BLaER1 (cell line): Measurements from ENCODE around the gene MMRN2.
"Not testable (repeated sequence)": the region's sequence is repeated elsewhere in the genome, so short reads cannot be mapped to it uniquely, and the experiment has no call there.

Experiments used
- H3K27ac ChIP-seq: shearing (Covaris generic); formaldehyde crosslinking; 2 replicates; pipeline ENCODE4 v1.8.1; 2022
- H3K27me3 ChIP-seq: shearing (Covaris generic); formaldehyde crosslinking; 2 replicates; pipeline ENCODE4 v1.8.1; 2022
- H3K36me3 ChIP-seq: shearing (Covaris generic); formaldehyde crosslinking; 2 replicates; pipeline ENCODE4 v1.8.1; 2022
- H3K4me1 ChIP-seq: shearing (Covaris generic); formaldehyde crosslinking; 2 replicates; pipeline ENCODE4 v1.8.1; 2022
- H3K4me2 ChIP-seq: shearing (Covaris generic); formaldehyde crosslinking; 2 replicates; pipeline ENCODE4 v1.8.1; 2022
- H3K4me3 ChIP-seq: shearing (Covaris generic); formaldehyde crosslinking; 2 replicates; pipeline ENCODE4 v1.8.1; 2022
- H3K9ac ChIP-seq: shearing (Covaris generic); formaldehyde crosslinking; 2 replicates; pipeline ENCODE4 v1.8.1; 2022
- H3K9me3 ChIP-seq: shearing (Covaris generic); formaldehyde crosslinking; 2 replicates; pipeline ENCODE4 v1.8.1; 2022
- H4K20me1 ChIP-seq: shearing (Covaris generic); formaldehyde crosslinking; 2 replicates; pipeline ENCODE4 v1.8.1; 2022
- Cebpa-rat ChIP-seq: shearing (Covaris generic); IDR thresholded peaks from 2 replicates; pipeline ENCODE4 v1.8.1; 2022

MMRN2 gene

GRCh38 chr10:86941426-86941825, 16.0 kb downstream of the MMRN2 start:
- Histone ChIP-seq H3K36me3 (no peaks in the 10 kb centered on the region), H3K9ac (no peak overlapping the region), H3K4me1 (no peaks in the 10 kb centered on the region), H3K27me3 (no peaks in the 10 kb centered on the region), H3K4me3 (no peak overlapping the region), H3K9me3 (0 out of 2 replicates have a peak, but pooled peaks cover 5% of the 10 kb centered on the region), H3K4me2 (no peak overlapping the region), H3K27ac (no peak overlapping the region), H4K20me1 (no peaks in the 10 kb centered on the region)
- no peak for TF ChIP-seq Cebpa-rat

GRCh38 chr10:86940677-86941076, 16.7 kb downstream of the MMRN2 start:
- no peak overlapping the region for H3K27ac ChIP-seq
- no peaks in the 10 kb centered on the region for H3K27me3 ChIP-seq
- no peaks in the 10 kb centered on the region for H4K20me1 ChIP-seq
- H3K4me3 ChIP-seq: no peak overlapping the region
- H3K36me3 ChIP-seq: no peaks in the 10 kb centered on the region
- H3K4me1 ChIP-seq: no peaks in the 10 kb centered on the region
- no peak overlapping the region for H3K4me2 ChIP-seq
- TF ChIP-seq Cebpa-rat: no peak
- H3K9ac ChIP-seq: no peak overlapping the region
- 0 out of 2 replicates have a peak, but pooled peaks cover 5% of the 10 kb centered on the region for H3K9me3 ChIP-seq

- H3K27me3 ChIP-seq, H3K36me3 ChIP-seq, H3K4me1 ChIP-seq, H4K20me1 ChIP-seq, H3K4me2 ChIP-seq, H3K9ac ChIP-seq, H3K9me3 ChIP-seq, H3K4me3 ChIP-seq, H3K27ac ChIP-seq: not testable (repeated sequence)
Observed at GRCh38 chr10:86940076-86940475, 17.3 kb downstream of the MMRN2 start.

GRCh38 chr10:86938260-86938659, 19.2 kb downstream of the MMRN2 start:
- Histone ChIP-seq H3K36me3 (no peaks in the 10 kb centered on the region), H3K4me2 (no peak overlapping the region), H3K9ac (no peak overlapping the region), H3K4me1 (no peaks in the 10 kb centered on the region), H3K27ac (no peak overlapping the region), H3K9me3 (0 out of 2 replicates have a peak, but pooled peaks cover 5% of the 10 kb centered on the region), H3K27me3 (no peaks in the 10 kb centered on the region), H4K20me1 (no peaks in the 10 kb centered on the region), H3K4me3 (no peak overlapping the region)
- TF ChIP-seq Cebpa-rat: no peak

- Histone ChIP-seq H3K4me1 (no peaks in the 10 kb centered on the region), H3K4me2 (no peak overlapping the region), H4K20me1 (no peaks in the 10 kb centered on the region), H3K9ac (no peak overlapping the region), H3K4me3 (no peak overlapping the region), H3K9me3 (0 out of 2 replicates have a peak, but pooled peaks cover under 1% of the 10 kb centered on the region), H3K27me3 (no peaks in the 10 kb centered on the region), H3K27ac (no peak overlapping the region), H3K36me3 (no peaks in the 10 kb centered on the region)
- TF ChIP-seq Cebpa-rat: no peak
Observed at GRCh38 chr10:86937502-86938154, 19.8 kb downstream of the MMRN2 start.

GRCh38 chr10:86936661-86937501, 20.5 kb downstream of the MMRN2 start:
- Histone ChIP-seq H4K20me1 (no peaks in the 10 kb centered on the region), H3K27ac (no peak overlapping the region), H3K4me1 (no peaks in the 10 kb centered on the region), H3K9me3 (no peaks in the 10 kb centered on the region), H3K4me3 (no peak overlapping the region), H3K36me3 (no peaks in the 10 kb centered on the region), H3K9ac (no peak overlapping the region), H3K4me2 (no peak overlapping the region), H3K27me3 (no peaks in the 10 kb centered on the region)
- TF ChIP-seq Cebpa-rat: no peak

- not testable (repeated sequence) for H3K9ac ChIP-seq, H3K9me3 ChIP-seq, H4K20me1 ChIP-seq, H3K27ac ChIP-seq, H3K36me3 ChIP-seq, H3K4me1 ChIP-seq, H3K4me2 ChIP-seq, H3K4me3 ChIP-seq, H3K27me3 ChIP-seq
Observed at GRCh38 chr10:86934162-86934711, 23.2 kb downstream of the MMRN2 start.

GRCh38 chr10:86932674-86933073, 24.7 kb downstream of the MMRN2 start:
- Histone ChIP-seq H3K4me1 (no peaks in the 10 kb centered on the region), H3K36me3 (no peaks in the 10 kb centered on the region), H3K27ac (no peak overlapping the region), H3K4me3 (no peak overlapping the region), H3K27me3 (no peaks in the 10 kb centered on the region), H4K20me1 (no peaks in the 10 kb centered on the region), H3K4me2 (no peak overlapping the region), H3K9me3 (no peaks in the 10 kb centered on the region), H3K9ac (no peak overlapping the region)
- TF ChIP-seq Cebpa-rat: no peak

GRCh38 chr10:86931872-86932271, 25.5 kb downstream of the MMRN2 start:
- Histone ChIP-seq H4K20me1 (no peaks in the 10 kb centered on the region), H3K4me1 (no peaks in the 10 kb centered on the region), H3K9me3 (no peaks in the 10 kb centered on the region), H3K9ac (no peak overlapping the region), H3K4me3 (no peak overlapping the region), H3K4me2 (no peak overlapping the region), H3K27me3 (no peaks in the 10 kb centered on the region), H3K27ac (no peak overlapping the region), H3K36me3 (no peaks in the 10 kb centered on the region)
- TF ChIP-seq Cebpa-rat: no peak
